PC-3 (cell line): ENCODE measurements around the gene WIPF1.

Experiments used
- CTCF ChIP-seq: fragments of 300-600 bp; sonication (generic); conservative IDR thresholded peaks from 2 replicates; pipeline ENCODE4 v1.5.1; 2017; ENCODE audit warnings: antibody characterized with exemption, low read depth, mild to moderate bottlenecking, low read length
- EZH2phosphoT487 ChIP-seq: fragments of 300-600 bp; sonication (generic); IDR thresholded peaks from 2 replicates; pipeline ENCODE4 v1.6.1; 2018; ENCODE audit warnings: mild to moderate bottlenecking, antibody characterized with exemption, low read length, borderline replicate concordance

- no peak for TF ChIP-seq CTCF
- no peak for TF ChIP-seq EZH2phosphoT487
Measured at GRCh38 chr2:174611006-174611405, 13.4 kb upstream of the WIPF1 start.
